Hepatocyte (in vitro differentiated cells): Measurements from ENCODE around the gene TCFL5.

ENCODE experiments used
- EZH2 ChIP-seq: fragments of 200-600 bp; sonication (generic); IDR thresholded peaks from 2 replicates; pipeline ENCODE4 v1.6.1; 2016; ENCODE audit warnings: antibody characterized with exemption, mild to moderate bottlenecking, borderline replicate concordance
- EZH2phosphoT487 ChIP-seq: fragments of 200-600 bp; sonication (generic); IDR thresholded peaks from one replicate; pipeline ENCODE4 v1.6.1; 2018; ENCODE audit warnings: antibody characterized with exemption, mild to moderate bottlenecking, low read depth, moderate library complexity; ENCODE audit not compliant: unreplicated experiment, severe bottlenecking

DNA sequence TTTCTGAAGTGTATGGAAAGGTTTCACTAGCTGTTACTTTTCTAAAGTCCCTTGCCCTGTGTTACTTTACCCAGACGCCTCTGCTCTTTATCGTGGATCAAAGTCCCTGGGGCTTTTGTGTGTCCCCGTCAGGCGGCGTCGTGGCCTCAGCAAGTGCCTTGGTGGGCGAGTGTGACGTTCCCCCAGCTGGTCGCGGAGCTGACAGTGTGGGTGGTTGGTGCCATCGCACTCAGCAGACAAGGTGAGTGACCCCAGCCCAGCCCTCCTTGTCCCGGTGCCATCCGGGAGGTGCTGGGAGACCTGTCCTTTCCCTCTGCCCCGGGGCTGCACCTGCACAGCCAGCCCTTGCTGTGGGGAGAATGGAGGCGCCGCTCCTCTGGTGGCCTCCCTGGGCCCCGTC lies 27.3 kb upstream of the TCFL5 start:
- TF ChIP-seq EZH2 (no peak), EZH2phosphoT487 (no peak)
